ENCODE results near the gene EBI3.
"Not testable (repeated sequence)": the region's sequence is repeated elsewhere in the genome, so short reads cannot be mapped to it uniquely, and the experiment has no call there.

DNA sequence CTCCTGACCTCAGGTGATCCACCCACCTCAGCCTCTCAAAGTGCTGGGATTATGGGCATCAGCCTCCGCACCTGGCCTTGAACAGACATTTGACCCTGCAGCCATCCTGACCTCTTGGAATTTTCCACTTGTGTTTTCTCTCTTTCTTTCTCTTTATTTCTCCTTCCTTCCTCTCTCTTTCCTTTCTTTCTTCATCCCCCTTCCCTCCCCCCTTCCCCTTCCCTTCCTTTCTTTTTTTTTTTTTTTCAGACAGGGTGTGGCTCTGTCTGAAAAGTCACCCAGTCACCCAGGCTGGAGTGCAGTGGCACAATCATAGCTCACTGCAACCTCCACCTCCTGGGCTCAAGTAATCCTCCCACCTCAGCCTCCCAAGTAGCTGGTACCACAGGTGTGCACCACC, 10.8 kb upstream of the EBI3 start:
- TF ChIP-seq EZH2 (IDR thresholded peaks at IDR 0.05; ENCODE audit: borderline replicate concordance, insufficient read depth, low read length, poor library complexity, severe bottlenecking); RAD21 (conservative IDR thresholded peaks at IDR 0.05): not testable (repeated sequence)

All from neural cell (in vitro differentiated cells).